Astrocyte (in vitro differentiated cells and primary cell): ENCODE results near the gene RNF41.

Source experiments
- CTCF ChIP-seq: IDR thresholded peaks from 2 replicates; pipeline ENCODE4 v1.5.1; 2011; ENCODE audit warnings: low read depth, mild to moderate bottlenecking, inconsistent platforms, low read length, moderate library complexity; ENCODE audit not compliant: insufficient read depth
- EZH2 ChIP-seq: IDR thresholded peaks from 2 replicates; pipeline ENCODE4 v1.6.1; 2012; ENCODE audit warnings: mild to moderate bottlenecking, low read length, inconsistent platforms; ENCODE audit not compliant: insufficient read depth

GRCh38 chr12:56188131-56188777, 33.5 kb downstream of the RNF41 start:
- TF ChIP-seq CTCF (no peak), EZH2 (no peak)
